ENCODE measurements around the gene ODAD3. TPM values are rescaled to one million over a fixed set of nuclear protein-coding genes. Genes with fewer than 3 reads are reported as not detected.

Gene ODAD3
- total and polyA plus RNA-seq, 2 of the 13 experiments (the other 11 are each of a cell fraction or from before 2014, with no cell fraction given): 0.04 to 0.08 TPM

- TF ChIP-seq ZNF18 (CRISPR knock-in tag; IDR thresholded peaks at IDR 0.05; ENCODE audit: insufficient replicate concordance) (no peak), HDAC6 (IDR thresholded peaks at IDR 0.05; ENCODE audit: low read depth, low read length) (no peak), SRY (CRISPR knock-in tag; IDR thresholded peaks at IDR 0.05) (peak; percentile 72), TRIM22 (IDR thresholded peaks at IDR 0.05) (no peak), REPIN1 (CRISPR knock-in tag; IDR thresholded peaks at IDR 0.05; ENCODE audit: borderline replicate concordance, low read depth) (peak; percentile 92), ESRRA (CRISPR knock-in tag; IDR thresholded peaks at IDR 0.05; ENCODE audit: low read depth) (no peak), ZNF3 (CRISPR knock-in tag; IDR thresholded peaks at IDR 0.05) (peak; percentile 41; the same call in 1 of the 2 replicates), ZNF543 (CRISPR knock-in tag; IDR thresholded peaks at IDR 0.05) (no peak), IKZF4 (CRISPR knock-in tag; IDR thresholded peaks at IDR 0.05; ENCODE audit: borderline replicate concordance, low read depth, not compliant biosample characterization) (no peak), ZNF569 (CRISPR knock-in tag; IDR thresholded peaks at IDR 0.05; ENCODE audit: borderline replicate concordance) (0 out of 2 replicates have a peak, but pooled peaks have one; percentile 39), ZNF354B (CRISPR knock-in tag; IDR thresholded peaks at IDR 0.05) (no peak), ZNF644 (CRISPR knock-in tag; IDR thresholded peaks at IDR 0.05; ENCODE audit: low read depth) (no peak), MTA1 (CRISPR knock-in tag; IDR thresholded peaks at IDR 0.05; ENCODE audit: borderline replicate concordance) (0 out of 2 replicates have a peak, but pooled peaks have one; percentile 9), ZBTB25 (CRISPR knock-in tag; IDR thresholded peaks at IDR 0.05) (peak; percentile 48; the same call in 1 of the 2 replicates), ZNF710 (CRISPR knock-in tag; IDR thresholded peaks at IDR 0.05; ENCODE audit: borderline replicate concordance) (no peak), ZNF275 (CRISPR knock-in tag; IDR thresholded peaks at IDR 0.05; ENCODE audit: borderline replicate concordance) (peak; percentile 87; the same call in 1 of the 2 replicates), ZFP36 (IDR thresholded peaks at IDR 0.05; ENCODE audit: borderline replicate concordance, low read depth, low read length, partially characterized antibody) (no peak), ZNF460 (CRISPR knock-in tag; IDR thresholded peaks at IDR 0.05; ENCODE audit: borderline replicate concordance) (no peak), ZNF615 (CRISPR knock-in tag; IDR thresholded peaks at IDR 0.05; ENCODE audit: borderline replicate concordance) (no peak), ZNF367 (CRISPR knock-in tag; IDR thresholded peaks at IDR 0.05; ENCODE audit: borderline replicate concordance) (peak; percentile 50; the same call in 1 of the 2 replicates), SALL1 (CRISPR knock-in tag; IDR thresholded peaks at IDR 0.05) (peak; percentile 82), MYNN (CRISPR knock-in tag; IDR thresholded peaks at IDR 0.05; ENCODE audit: low read depth) (0 out of 2 replicates have a peak, but pooled peaks have one; percentile 89)
Measured at GRCh38 chr19:11482384-11483050, 47.6 kb upstream of the ODAD3 start (continued).
